CD4-positive, alpha-beta memory T cell (primary cell): ENCODE results near the gene BCDIN3D. TPM values are rescaled to one million over a fixed set of nuclear protein-coding genes. Genes with fewer than 3 reads are reported as not detected.
A peak's percentile ranks its signal among the peaks of the same experiment; 100 is the strongest.

Experiments used
- CTCF ChIA-PET: fragments of 350-600 bp; sonication (Branson Sonifier 250); formaldehyde crosslinking; loops from one replicate; lab custom pipeline; 2021; ENCODE audit warnings: inconsistent platforms; ENCODE audit not compliant: partially characterized antibody; lab: Charles Lee
- POLR2A ChIA-PET: fragments of 350-600 bp; sonication (Branson Sonifier 250); formaldehyde crosslinking; loops from one replicate; lab custom pipeline; 2021; ENCODE audit not compliant: partially characterized antibody; lab: Charles Lee
- DNase-seq, 5 donors: peaks; one replicate each; pipeline versions ENCODE4 v3.0.0 to v3.0.0-alpha.2; 2020 to 2022; ENCODE audit warnings: mixed read lengths in 1 of 5
- H3K27ac ChIP-seq: one replicate; pipeline ENCODE4 v1.7.0; 2013; ENCODE audit warnings: low read depth, low read length
- H3K27me3 ChIP-seq: 2 replicates; pipeline ENCODE4 v1.7.0; 2013; ENCODE audit warnings: mild to moderate bottlenecking, low read length, moderate library complexity; ENCODE audit not compliant: insufficient read depth
- H3K36me3 ChIP-seq: 2 replicates; pipeline ENCODE4 v1.7.0; 2013; ENCODE audit warnings: mild to moderate bottlenecking, low read length, moderate library complexity; ENCODE audit not compliant: insufficient read depth
- H3K4me1 ChIP-seq: 2 replicates; pipeline ENCODE4 v1.7.0; 2013; ENCODE audit warnings: mild to moderate bottlenecking, low read length, moderate library complexity; ENCODE audit not compliant: insufficient read depth
- H3K4me3 ChIP-seq, 2 donors: one replicate each; pipeline ENCODE4 v1.7.0; 2013; ENCODE audit warnings: low read length in 2 of 2, mild to moderate bottlenecking in 1 of 2
- H3K9me3 ChIP-seq, 2 donors: one replicate each; pipeline ENCODE4 v1.7.0; 2013; ENCODE audit warnings: low read length in 2 of 2, control low read depth in 1 of 2; ENCODE audit not compliant: control insufficient read depth in 1 of 2
- H3K27ac Mint-ChIP-seq, 7 donors: one replicate each; pipeline ENCODE4 v1.8.0; 2020 to 2021; ENCODE audit warnings: mixed read lengths in 7 of 7, mild to moderate bottlenecking in 6 of 7, inconsistent platforms in 3 of 7, moderate library complexity in 3 of 7
- H3K27me3 Mint-ChIP-seq, 2 donors: one replicate each; pipeline ENCODE4 v1.8.0; 2020 to 2021; ENCODE audit warnings: mixed read lengths in 2 of 2
- H3K36me3 Mint-ChIP-seq, 2 donors: one replicate each; pipeline ENCODE4 v1.8.0; 2020 to 2021; ENCODE audit warnings: mixed read lengths in 2 of 2, inconsistent platforms in 1 of 2, mild to moderate bottlenecking in 1 of 2
- H3K4me1 Mint-ChIP-seq, 4 donors: one replicate each; pipeline ENCODE4 v1.8.0; 2020 to 2021; ENCODE audit warnings: mixed read lengths in 4 of 4, mild to moderate bottlenecking in 1 of 4
- H3K4me3 Mint-ChIP-seq, 8 donors: one replicate each; pipeline ENCODE4 v1.8.0; 2020 to 2021; ENCODE audit warnings: mixed read lengths in 8 of 8, mild to moderate bottlenecking in 7 of 8, moderate library complexity in 6 of 8, inconsistent platforms in 3 of 8
- H3K9me3 Mint-ChIP-seq, 8 donors: one replicate each; pipeline ENCODE4 v1.8.0; 2020 to 2021; ENCODE audit warnings: mixed read lengths in 8 of 8, mild to moderate bottlenecking in 5 of 8, inconsistent platforms in 3 of 8, moderate library complexity in 1 of 8
- intact Hi-C: fragments of 100-400 bp; cut with micrococcal nuclease; formaldehyde crosslinking; loops from one replicate; pipeline ENCODE4 v1.15.1; 2023
- polyA plus RNA-seq, 2 donors: library from polyadenylated mRNA; unstranded; fragments of 300-500 nt; fragmentation: Illumina TruSeq; gene quantifications; one replicate each; pipeline ENCODE4 v1.2.3, GENCODE V29; 2021
- total RNA-seq, 2 experiments: library from RNA; stranded (reverse); gene quantifications; one replicate each; pipeline ENCODE4 v1.2.3, GENCODE V29; 2021

The BCDIN3D gene
- total and polyA plus RNA-seq, 4 experiments from 2014 or later: 5.3 to 17.5 (median 11.9) TPM

GRCh38 chr12:49821373-49822287 is 21.3 kb downstream of the BCDIN3D start:
- H3K4me3 Mint-ChIP-seq: peak overlapping the region in 2 of 8 donors; percentile 15 to 34
- POLR2A ChIA-PET: no interaction called here

GRCh38 chr12:49819786-49820185 is 23.1 kb downstream of the BCDIN3D start:
- intact Hi-C loops: no loop called here
- Histone ChIP-seq H3K4me3 (no peak overlapping the region), H3K27me3 (no peaks in the 10 kb centered on the region), H3K36me3 (no peaks in the 10 kb centered on the region), H3K4me1 (peaks cover 19% of the 10 kb centered on the region), H3K9me3 (no peaks in the 10 kb centered on the region), H3K27ac (no peak overlapping the region)
- Mint-ChIP-seq H3K36me3 (peaks cover 5 to 8% of the 10 kb centered on the region in 2 donors), H3K9me3 (no peaks in the 10 kb centered on the region), H3K4me1 (peaks cover 11 to 33% (median 17%) of the 10 kb centered on the region in 4 donors), H3K4me3 (no peak overlapping the region), H3K27ac (peak overlapping the region in 3 of 7 donors; percentile 69 to 77 (median 72)), H3K27me3 (no peaks in the 10 kb centered on the region)
- no peak for DNase-seq
- POLR2A ChIA-PET: interaction anchor here (0.7 to 1.3 kb wide), 3 partner anchors 8 to 78 kb away, joined by 3 to 4 read pairs (median 3); partner anchors contain the start of genes BCDIN3D, NCKAP5L and TMBIM6
- CTCF ChIA-PET: interaction anchor here (0.7 kb wide), 2 partner anchors 247 to 321 kb away, joined by 3 to 4 read pairs; no protein-coding TSS in a partner anchor

More at GRCh38 chr12:49821373-49822287, 21.3 kb downstream of the BCDIN3D start:
- H3K4me3 ChIP-seq: no peak overlapping the region
- intact Hi-C loops: no loop called here
- no peaks in the 10 kb centered on the region for H3K36me3 ChIP-seq
- Mint-ChIP-seq H3K27ac (peak overlapping the region in 3 of 7 donors; percentile 22 to 73 (median 48)), H3K27me3 (no peaks in the 10 kb centered on the region), H3K9me3 (no peaks in the 10 kb centered on the region), H3K4me1 (peaks cover 14 to 39% (median 26%) of the 10 kb centered on the region in 4 donors), H3K36me3 (peaks cover 3 to 4% of the 10 kb centered on the region in 2 donors)
- H3K4me1 ChIP-seq: peaks cover 22% of the 10 kb centered on the region
- no peak overlapping the region for H3K27ac ChIP-seq
- H3K27me3 ChIP-seq: no peaks in the 10 kb centered on the region
- DNase-seq: no peak
- CTCF ChIA-PET: interaction anchor here (0.6 to 1.5 kb wide), 4 partner anchors 17 to 84 kb away, joined by 3 read pairs; no protein-coding TSS in a partner anchor
- H3K9me3 ChIP-seq: no peaks in the 10 kb centered on the region

- CTCF ChIA-PET: no interaction called here
- Histone ChIP-seq H3K36me3 (no peaks in the 10 kb centered on the region), H3K27ac (no peak overlapping the region), H3K27me3 (no peaks in the 10 kb centered on the region), H3K4me3 (no peak overlapping the region), H3K9me3 (no peaks in the 10 kb centered on the region), H3K4me1 (peaks cover 19% of the 10 kb centered on the region)
- Mint-ChIP-seq H3K27me3 (no peaks in the 10 kb centered on the region), H3K4me3 (no peak overlapping the region), H3K36me3 (peaks cover 5 to 8% of the 10 kb centered on the region in 2 donors), H3K9me3 (no peaks in the 10 kb centered on the region), H3K27ac (peak overlapping the region in 1 of 7 donors; percentile 18), H3K4me1 (peaks cover 11 to 33% (median 16%) of the 10 kb centered on the region in 4 donors)
- no peak for DNase-seq
- intact Hi-C loops: no loop called here
- POLR2A ChIA-PET: no interaction called here
Measured at GRCh38 chr12:49818241-49818895, 24.5 kb downstream of the BCDIN3D start.

- no peaks in the 10 kb centered on the region for H3K36me3 ChIP-seq
Measured at GRCh38 chr12:49813131-49813530, 29.8 kb downstream of the BCDIN3D start.

GRCh38 chr12:49811961-49812401 is 30.9 kb downstream of the BCDIN3D start:
- ChIA-PET CTCF (interaction anchor here (1.0 kb wide), 3 partner anchors 27 to 55 kb away, joined by 3 to 4 read pairs (median 4); no protein-coding TSS in a partner anchor), POLR2A (no interaction called here)
- H3K4me3 Mint-ChIP-seq: no peak overlapping the region
- Histone ChIP-seq H3K4me3 (no peak overlapping the region), H3K9me3 (no peaks in the 10 kb centered on the region), H3K27me3 (no peaks in the 10 kb centered on the region), H3K4me1 (no peaks in the 10 kb centered on the region), H3K27ac (no peak overlapping the region), H3K36me3 (no peaks in the 10 kb centered on the region)
- no peak for DNase-seq
- H3K36me3 Mint-ChIP-seq: peaks cover 5% of the 10 kb centered on the region in 2 donors
- no peaks in the 10 kb centered on the region for H3K27me3 Mint-ChIP-seq
- no peaks in the 10 kb centered on the region for H3K9me3 Mint-ChIP-seq
- H3K4me1 Mint-ChIP-seq: peaks cover 0 to 4% (median 0%) of the 10 kb centered on the region in 4 donors
- intact Hi-C loops: no loop called here
- H3K27ac Mint-ChIP-seq: peak overlapping the region in 2 of 7 donors; percentile 12 to 77

More at GRCh38 chr12:49813131-49813530, 29.8 kb downstream of the BCDIN3D start:
- intact Hi-C loops: no loop called here
- Histone ChIP-seq H3K4me3 (no peak overlapping the region), H3K27me3 (no peaks in the 10 kb centered on the region), H3K27ac (no peak overlapping the region), H3K9me3 (no peaks in the 10 kb centered on the region), H3K4me1 (no peaks in the 10 kb centered on the region)
- no peak for DNase-seq
- CTCF ChIA-PET: no interaction called here
- POLR2A ChIA-PET: no interaction called here
- Mint-ChIP-seq H3K27me3 (no peaks in the 10 kb centered on the region), H3K27ac (no peak overlapping the region), H3K4me3 (no peak overlapping the region), H3K4me1 (peaks cover 0 to 4% (median 0%) of the 10 kb centered on the region in 4 donors), H3K36me3 (peaks cover 5% of the 10 kb centered on the region in 2 donors), H3K9me3 (no peaks in the 10 kb centered on the region)

GRCh38 chr12:49811136-49811535 is 31.8 kb downstream of the BCDIN3D start:
- Histone ChIP-seq H3K4me1 (no peaks in the 10 kb centered on the region), H3K9me3 (no peaks in the 10 kb centered on the region), H3K4me3 (no peak overlapping the region), H3K36me3 (no peaks in the 10 kb centered on the region), H3K27ac (no peak overlapping the region), H3K27me3 (no peaks in the 10 kb centered on the region)
- Mint-ChIP-seq H3K27me3 (no peaks in the 10 kb centered on the region), H3K9me3 (no peaks in the 10 kb centered on the region), H3K4me3 (no peak overlapping the region), H3K27ac (no peak overlapping the region), H3K4me1 (peaks cover 0 to 4% (median under 1%) of the 10 kb centered on the region in 4 donors), H3K36me3 (peaks cover 1 to 5% of the 10 kb centered on the region in 2 donors)
- ChIA-PET CTCF (interaction anchor here (0.5 to 1.4 kb wide), 6 partner anchors 13 to 519 kb away, joined by 3 to 7 read pairs (median 4); partner anchors contain the start of gene BCDIN3D), POLR2A (no interaction called here)
- intact Hi-C loops: no loop called here
- no peak for DNase-seq
